Measurements from ENCODE around the gene JADE3. TPM values are rescaled to one million over a fixed set of nuclear protein-coding genes. Genes with fewer than 3 reads are reported as not detected.

The JADE3 gene
- total RNA-seq, 1 experiment from 2014 or later: 7.8 TPM

GRCh38 chrX:46957297-46957696 lies 45.1 kb downstream of the JADE3 start:
- H3K27ac Mint-ChIP-seq (ENCODE audit: low read depth, unreplicated experiment): no peak overlapping the region
- intact Hi-C loops (cut with micrococcal nuclease): no loop called here
- no peaks in the 10 kb centered on the region for H3K36me3 Mint-ChIP-seq (ENCODE audit: insufficient read depth, unreplicated experiment)
- ChIA-PET CTCF (interaction anchor here (1.4 kb wide), 1 partner anchor 54 kb away, joined by 7 read pairs; no protein-coding TSS in a partner anchor), POLR2A (interaction anchor here (1.1 to 2.5 kb wide), 3 partner anchors 9 to 44 kb away, joined by 3 to 12 read pairs (median 8); partner anchors contain the start of gene JADE3)
- no TSS peak for BruUV-seq (replicated peaks)
- no peaks in the 10 kb centered on the region for H3K9me3 Mint-ChIP-seq (ENCODE audit: unreplicated experiment)
- DNase-seq (ENCODE audit: unreplicated experiment): peak; percentile 4
- TF ChIP-seq CTCF (IDR thresholded peaks at IDR 0.05; ENCODE audit: unreplicated experiment): no peak
- peaks cover 28% of the 10 kb centered on the region for H3K27me3 Mint-ChIP-seq (ENCODE audit: insufficient read depth, unreplicated experiment)
- H3K4me1 Mint-ChIP-seq (ENCODE audit: insufficient read depth, unreplicated experiment): peaks cover 12% of the 10 kb centered on the region
- H3K4me3 Mint-ChIP-seq (ENCODE audit: unreplicated experiment): no peak overlapping the region

DNA sequence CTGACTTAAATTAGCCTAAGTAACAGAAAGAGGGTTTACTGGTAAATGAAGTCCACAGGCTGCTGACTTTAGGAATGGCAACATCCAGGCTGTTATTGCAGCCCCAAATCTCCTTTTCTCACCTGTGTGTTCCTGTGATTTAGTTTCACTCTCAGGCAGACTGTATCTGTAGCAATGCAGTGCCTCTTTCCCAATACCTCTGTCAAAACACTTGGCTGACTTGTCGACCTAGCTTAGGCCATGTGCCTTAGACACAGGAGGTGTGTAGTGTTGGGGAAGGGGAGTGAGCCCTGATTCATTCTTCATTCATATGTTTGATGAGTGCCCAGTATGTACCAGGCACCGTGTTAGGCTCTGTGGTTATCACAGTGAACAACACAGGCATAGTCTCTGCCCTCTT lies 46.9 kb downstream of the JADE3 start:
- BruUV-seq (replicated peaks): no TSS peak
- no peak for TF ChIP-seq CTCF (IDR thresholded peaks at IDR 0.05; ENCODE audit: unreplicated experiment)
- peaks cover 19% of the 10 kb centered on the region for H3K27me3 Mint-ChIP-seq (ENCODE audit: insufficient read depth, unreplicated experiment)
- H3K27ac Mint-ChIP-seq (ENCODE audit: low read depth, unreplicated experiment): peak overlapping the region; percentile 7
- DNase-seq (ENCODE audit: unreplicated experiment): peak; percentile 68
- no peaks in the 10 kb centered on the region for H3K36me3 Mint-ChIP-seq (ENCODE audit: insufficient read depth, unreplicated experiment)
- ChIA-PET CTCF (interaction anchor here (0.7 to 1.2 kb wide), 3 partner anchors 19 to 393 kb away, joined by 3 to 5 read pairs (median 3); no protein-coding TSS in a partner anchor), POLR2A (interaction anchor here (1.5 to 2.5 kb wide), 2 partner anchors 21 to 46 kb away, joined by 5 to 12 read pairs; partner anchors contain the start of gene JADE3)
- H3K9me3 Mint-ChIP-seq (ENCODE audit: unreplicated experiment): no peaks in the 10 kb centered on the region
- intact Hi-C loops (cut with micrococcal nuclease): no loop called here
- H3K4me3 Mint-ChIP-seq (ENCODE audit: unreplicated experiment): no peak overlapping the region
- H3K4me1 Mint-ChIP-seq (ENCODE audit: insufficient read depth, unreplicated experiment): peaks cover 20% of the 10 kb centered on the region

GRCh38 chrX:46959985-46960700 lies 47.9 kb downstream of the JADE3 start:
- Mint-ChIP-seq H3K36me3 (ENCODE audit: insufficient read depth, unreplicated experiment) (no peaks in the 10 kb centered on the region), H3K27me3 (ENCODE audit: insufficient read depth, unreplicated experiment) (peaks cover 23% of the 10 kb centered on the region), H3K4me1 (ENCODE audit: insufficient read depth, unreplicated experiment) (peaks cover 26% of the 10 kb centered on the region), H3K27ac (ENCODE audit: low read depth, unreplicated experiment) (no peak overlapping the region), H3K4me3 (ENCODE audit: unreplicated experiment) (no peak overlapping the region), H3K9me3 (ENCODE audit: unreplicated experiment) (no peaks in the 10 kb centered on the region)
- BruUV-seq (replicated peaks): no TSS peak
- ChIA-PET POLR2A (interaction anchor here (0.9 kb wide), 1 partner anchor 15 kb away, joined by 3 read pairs; no protein-coding TSS in a partner anchor), CTCF (interaction anchor here (0.8 kb wide), 1 partner anchor 47 kb away, joined by 3 read pairs; no protein-coding TSS in a partner anchor)
- no peak for TF ChIP-seq CTCF (IDR thresholded peaks at IDR 0.05; ENCODE audit: unreplicated experiment)
- intact Hi-C loops (cut with micrococcal nuclease): no loop called here
- DNase-seq (ENCODE audit: unreplicated experiment): no peak

- Mint-ChIP-seq H3K4me3 (ENCODE audit: unreplicated experiment) (no peak overlapping the region), H3K9me3 (ENCODE audit: unreplicated experiment) (no peaks in the 10 kb centered on the region), H3K36me3 (ENCODE audit: insufficient read depth, unreplicated experiment) (no peaks in the 10 kb centered on the region), H3K27ac (ENCODE audit: low read depth, unreplicated experiment) (no peak overlapping the region), H3K27me3 (ENCODE audit: insufficient read depth, unreplicated experiment) (peaks cover 24% of the 10 kb centered on the region), H3K4me1 (ENCODE audit: insufficient read depth, unreplicated experiment) (peaks cover 31% of the 10 kb centered on the region)
- BruUV-seq (replicated peaks): no TSS peak
- intact Hi-C loops (cut with micrococcal nuclease): no loop called here
- ChIA-PET POLR2A (no interaction called here), CTCF (no interaction called here)
- TF ChIP-seq CTCF (IDR thresholded peaks at IDR 0.05; ENCODE audit: unreplicated experiment): no peak
- DNase-seq (ENCODE audit: unreplicated experiment): no peak
Measured at GRCh38 chrX:46961097-46961496, 48.9 kb downstream of the JADE3 start.

Measured in MCF 10A (cell line).